Thyroid gland (tissue), 4 donors: ENCODE data around the gene CD22. TPM values are rescaled to one million over a fixed set of nuclear protein-coding genes. Genes with fewer than 3 reads are reported as not detected.
"Not testable (repeated sequence)": the region's sequence is repeated elsewhere in the genome, so short reads cannot be mapped to it uniquely, and the experiment has no call there.

Experiments used
- DNase-seq, 2 donors: peaks; one replicate each; pipeline ENCODE4 v3.0.0-alpha.2; 2019
- H3K27ac ChIP-seq, 3 donors: fragments of 200-600 bp; sonication (generic); 1 replicate in 2 of 3; 2 replicates in 1 of 3; pipeline ENCODE4 v1.5.1; 2016 to 2019; ENCODE audit warnings: mild to moderate bottlenecking in 1 of 3, moderate library complexity in 1 of 3
- H3K27me3 ChIP-seq: fragments of 200-600 bp; sonication (generic); one replicate; pipeline ENCODE4 v1.5.1; 2019
- H3K36me3 ChIP-seq, 2 donors: fragments of 200-600 bp; sonication (generic); one replicate each; pipeline ENCODE4 v1.5.1; 2016 to 2019
- H3K4me1 ChIP-seq, 2 donors: fragments of 200-600 bp; sonication (generic); one replicate each; pipeline ENCODE4 v1.5.1; 2017 to 2019
- H3K4me3 ChIP-seq, 3 donors: fragments of 200-600 bp; sonication (generic); replicated peaks in 1 of 3; 1 replicate in 2 of 3; 2 replicates in 1 of 3; pipeline ENCODE4 v1.5.1; 2016; ENCODE audit warnings: mild to moderate bottlenecking in 1 of 3
- H3K9me3 ChIP-seq: fragments of 200-600 bp; sonication (generic); one replicate; pipeline ENCODE4 v1.5.1; 2017
- CTCF ChIP-seq, 6 experiments: fragments of 200-600 bp in 3 of 6; fragments of 450-650 bp in 3 of 6; sonication (generic) in 3 of 6; IDR thresholded peaks; one replicate each; pipeline ENCODE4 v1.5.1; 2016 to 2019; ENCODE audit warnings: antibody characterized with exemption in 6 of 6, mild to moderate bottlenecking in 2 of 6, inconsistent platforms in 1 of 6, moderate library complexity in 1 of 6
- POLR2A ChIP-seq, 2 donors: fragments of 450-650 bp; IDR thresholded peaks; one replicate each; pipeline ENCODE4 v1.6.1; 2017; ENCODE audit warnings: antibody characterized with exemption in 2 of 2, mild to moderate bottlenecking in 2 of 2, moderate library complexity in 1 of 2
- WGBS, 2 donors: methylation state at CpG; one replicate each; pipeline ENCODE4 v1.1.5; 2017; 5-methylcytosine and 5-hydroxymethylcytosine counted together
- intact Hi-C: fragments of 100-400 bp; cut with DNase I; formaldehyde crosslinking; loops from one replicate; pipeline ENCODE4 v1.15.1; 2023
- total RNA-seq, 4 donors: library from RNA; depleted of rRNA; stranded (reverse); fragments of >200 nt; gene quantifications; one replicate each; pipeline ENCODE4 v1.2.3, GENCODE V29; 2016

Gene CD22
- total RNA-seq, 4 donors from 2014 or later = 0.68 to 18.4 (median 2.0) TPM

GRCh38 chr19:35375505-35376307 lies 46.7 kb downstream of the CD22 start:
- Histone ChIP-seq H3K27ac (no peak overlapping the region), H3K9me3 (no peaks in the 10 kb centered on the region), H3K4me1 (peaks cover 0 to 7% of the 10 kb centered on the region in 2 donors), H3K4me3 (no peak overlapping the region), H3K36me3 (no peaks in the 10 kb centered on the region), H3K27me3 (no peaks in the 10 kb centered on the region)
- 68 to 69% methylated on average over 12 of the region's 12 CpGs for WGBS, 2 donors
- intact Hi-C loops = no loop called here
- TF ChIP-seq CTCF (IDR thresholded peaks at IDR 0.05) (no peak), POLR2A (IDR thresholded peaks at IDR 0.05) (no peak)
- peak; percentile 60 to 66 for DNase-seq

- 63 to 66% methylated on average over 1 of the region's 1 CpG for WGBS, 2 donors
- TF ChIP-seq CTCF (IDR thresholded peaks at IDR 0.05) = no peak
- H3K27me3 ChIP-seq = no peaks in the 10 kb centered on the region
- DNase-seq = no peak
- peaks cover 0 to 7% of the 10 kb centered on the region in 2 donors for H3K4me1 ChIP-seq
- intact Hi-C loops = no loop called here
- no peaks in the 10 kb centered on the region for H3K36me3 ChIP-seq
- H3K9me3 ChIP-seq = no peaks in the 10 kb centered on the region
- no peak overlapping the region for H3K4me3 ChIP-seq
- H3K27ac ChIP-seq = no peak overlapping the region
Measured at GRCh38 chr19:35377656-35378055, 48.7 kb downstream of the CD22 start.

GRCh38 chr19:35378356-35378755 lies 49.4 kb downstream of the CD22 start:
- Histone ChIP-seq H3K27ac (no peak overlapping the region), H3K4me3 (no peak overlapping the region), H3K9me3 (no peaks in the 10 kb centered on the region), H3K36me3 (no peaks in the 10 kb centered on the region), H3K4me1 (peaks cover 0 to 7% of the 10 kb centered on the region in 2 donors), H3K27me3 (no peaks in the 10 kb centered on the region)
- DNase-seq = no peak
- intact Hi-C loops = no loop called here
- TF ChIP-seq CTCF (IDR thresholded peaks at IDR 0.05) (no peak), POLR2A (IDR thresholded peaks at IDR 0.05) (no peak)
- 95% methylated on average over 3 of the region's 3 CpGs for WGBS, 2 donors

GRCh38 chr19:35379545-35379944 lies 50.6 kb downstream of the CD22 start:
- not testable (repeated sequence) for H3K36me3 ChIP-seq, DNase-seq

GRCh38 chr19:35379992-35380391 lies 51.0 kb downstream of the CD22 start:
- intact Hi-C loops = no loop called here

More at GRCh38 chr19:35379545-35379944, 50.6 kb downstream of the CD22 start:
- H3K4me3 ChIP-seq, H3K27ac ChIP-seq, intact Hi-C loops, H3K4me1 ChIP-seq, H3K27me3 ChIP-seq, H3K9me3 ChIP-seq: not testable (repeated sequence)
- 95 to 96% methylated on average over 5 of the region's 5 CpGs for WGBS, 2 donors

More at GRCh38 chr19:35379992-35380391, 51.0 kb downstream of the CD22 start:
- Histone ChIP-seq H3K36me3 (no peaks in the 10 kb centered on the region), H3K9me3 (no peaks in the 10 kb centered on the region), H3K4me1 (peaks cover 0 to 7% of the 10 kb centered on the region in 2 donors), H3K27me3 (no peaks in the 10 kb centered on the region), H3K27ac (no peak overlapping the region), H3K4me3 (no peak overlapping the region)
- no peak for DNase-seq
- WGBS, 2 donors = 58 to 61% methylated on average over 1 of the region's 1 CpG
- TF ChIP-seq CTCF (IDR thresholded peaks at IDR 0.05) (no peak), POLR2A (IDR thresholded peaks at IDR 0.05) (no peak)
